ENCODE data around the gene CCDC89.

DNA sequence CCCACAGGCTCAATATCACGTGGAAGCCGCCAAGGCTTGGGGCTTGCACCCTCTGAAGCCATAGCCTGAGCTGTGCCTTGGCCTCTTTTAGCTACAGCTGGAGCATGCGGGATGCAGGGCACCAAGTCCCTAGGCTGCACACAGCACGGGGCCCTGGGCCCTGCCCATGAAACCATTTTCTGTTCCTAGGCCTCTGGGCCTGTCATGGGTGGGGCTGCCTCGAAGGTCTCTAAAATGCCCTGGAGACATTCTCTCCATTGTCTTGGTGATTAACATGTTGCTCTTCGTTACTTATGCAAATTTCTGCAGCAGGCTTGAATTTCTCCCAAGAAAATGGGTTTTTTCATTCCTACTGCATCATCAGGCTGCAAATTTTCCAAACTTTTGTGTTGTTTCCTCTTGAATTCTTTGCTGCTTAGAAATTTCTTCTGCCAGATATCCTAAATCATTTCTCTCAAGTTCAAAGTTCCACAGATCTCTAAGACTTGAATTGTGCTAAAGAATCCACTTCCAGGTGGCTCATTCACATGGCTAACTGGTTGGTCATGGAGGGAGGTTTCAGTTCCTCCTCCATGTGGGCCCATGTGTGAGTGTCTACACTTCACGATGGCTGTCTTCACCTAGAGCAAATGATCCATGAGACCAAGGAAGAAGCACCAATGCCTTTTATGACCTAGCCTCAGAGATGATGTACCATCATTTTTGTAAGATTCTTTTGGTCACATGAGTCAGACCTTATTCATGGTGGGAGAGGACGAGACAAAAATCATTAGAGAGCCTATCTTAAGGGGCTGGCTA is 13.7 kb downstream of the CCDC89 start:
- TF ChIP-seq, protein P1, sequence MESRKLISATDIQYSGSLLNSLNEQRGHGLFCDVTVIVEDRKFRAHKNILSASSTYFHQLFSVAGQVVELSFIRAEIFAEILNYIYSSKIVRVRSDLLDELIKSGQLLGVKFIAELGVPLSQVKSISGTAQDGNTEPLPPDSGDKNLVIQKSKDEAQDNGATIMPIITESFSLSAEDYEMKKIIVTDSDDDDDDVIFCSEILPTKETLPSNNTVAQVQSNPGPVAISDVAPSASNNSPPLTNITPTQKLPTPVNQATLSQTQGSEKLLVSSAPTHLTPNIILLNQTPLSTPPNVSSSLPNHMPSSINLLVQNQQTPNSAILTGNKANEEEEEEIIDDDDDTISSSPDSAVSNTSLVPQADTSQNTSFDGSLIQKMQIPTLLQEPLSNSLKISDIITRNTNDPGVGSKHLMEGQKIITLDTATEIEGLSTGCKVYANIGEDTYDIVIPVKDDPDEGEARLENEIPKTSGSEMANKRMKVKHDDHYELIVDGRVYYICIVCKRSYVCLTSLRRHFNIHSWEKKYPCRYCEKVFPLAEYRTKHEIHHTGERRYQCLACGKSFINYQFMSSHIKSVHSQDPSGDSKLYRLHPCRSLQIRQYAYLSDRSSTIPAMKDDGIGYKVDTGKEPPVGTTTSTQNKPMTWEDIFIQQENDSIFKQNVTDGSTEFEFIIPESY (CRISPR knock-in tag; IDR thresholded peaks at IDR 0.05): no peak
- no peak for TF ChIP-seq ZNF773 (CRISPR knock-in tag; IDR thresholded peaks at IDR 0.05; ENCODE audit: borderline replicate concordance)
- TF ChIP-seq, protein P2, sequence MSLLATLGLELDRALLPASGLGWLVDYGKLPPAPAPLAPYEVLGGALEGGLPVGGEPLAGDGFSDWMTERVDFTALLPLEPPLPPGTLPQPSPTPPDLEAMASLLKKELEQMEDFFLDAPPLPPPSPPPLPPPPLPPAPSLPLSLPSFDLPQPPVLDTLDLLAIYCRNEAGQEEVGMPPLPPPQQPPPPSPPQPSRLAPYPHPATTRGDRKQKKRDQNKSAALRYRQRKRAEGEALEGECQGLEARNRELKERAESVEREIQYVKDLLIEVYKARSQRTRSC (CRISPR knock-in tag; IDR thresholded peaks at IDR 0.05; ENCODE audit: low read depth): no peak

All from HepG2 (cell line).